GM15510 (cell line): ENCODE results near the gene ATP13A2.

Experiments used
- POLR2A ChIP-seq: IDR thresholded peaks from 3 replicates; pipeline ENCODE4 v1.6.1; 2011; ENCODE audit warnings: borderline replicate concordance; ENCODE audit not compliant: insufficient read length; ENCODE audit errors: extremely low read depth

The ATP13A2 gene

GRCh38 chr1:17045634-17046333 is 34.1 kb upstream of the ATP13A2 start:
- no peak for TF ChIP-seq POLR2A

- no peak for TF ChIP-seq POLR2A
Measured at GRCh38 chr1:17045150-17045549, 33.4 kb upstream of the ATP13A2 start.

- no peak for TF ChIP-seq POLR2A
Measured at GRCh38 chr1:17043676-17044075, 31.9 kb upstream of the ATP13A2 start.

GRCh38 chr1:17040135-17040534 is 28.4 kb upstream of the ATP13A2 start:
- TF ChIP-seq POLR2A, result no peak

- TF ChIP-seq POLR2A, result no peak
Measured at GRCh38 chr1:17039522-17039921, 27.8 kb upstream of the ATP13A2 start.

GRCh38 chr1:17033481-17033880 is 21.8 kb upstream of the ATP13A2 start:
- no peak for TF ChIP-seq POLR2A

GRCh38 chr1:17032741-17033140 is 21.0 kb upstream of the ATP13A2 start:
- no peak for TF ChIP-seq POLR2A

GRCh38 chr1:17031436-17031835 is 19.7 kb upstream of the ATP13A2 start:
- no peak for TF ChIP-seq POLR2A

- no peak for TF ChIP-seq POLR2A
Measured at GRCh38 chr1:17030206-17030605, 18.5 kb upstream of the ATP13A2 start.

GRCh38 chr1:17028662-17029188 is 17.0 kb upstream of the ATP13A2 start:
- no peak for TF ChIP-seq POLR2A

GRCh38 chr1:17027900-17028299 is 16.2 kb upstream of the ATP13A2 start:
- no peak for TF ChIP-seq POLR2A

- no peak for TF ChIP-seq POLR2A
Measured at GRCh38 chr1:17027403-17027802, 15.7 kb upstream of the ATP13A2 start.

- TF ChIP-seq POLR2A, result no peak
Measured at GRCh38 chr1:17024721-17025120, 13.0 kb upstream of the ATP13A2 start.

GRCh38 chr1:17023573-17023972 is 11.8 kb upstream of the ATP13A2 start:
- TF ChIP-seq POLR2A, result no peak

GRCh38 chr1:17023102-17023501 is 11.4 kb upstream of the ATP13A2 start:
- TF ChIP-seq POLR2A, result no peak

GRCh38 chr1:17021896-17022295 is 10.2 kb upstream of the ATP13A2 start:
- TF ChIP-seq POLR2A, result no peak
